Type B pancreatic cell (in vitro differentiated cells): ENCODE data around the gene TRPM3. TPM values are rescaled to one million over a fixed set of nuclear protein-coding genes. Genes with fewer than 3 reads are reported as not detected.

Source experiments
- DNase-seq: peaks from one replicate; pipeline ENCODE4 v3.0.0; 2021; ENCODE audit warnings: mixed read lengths; ENCODE audit not compliant: unreplicated experiment; ENCODE audit errors: extremely low spot score
- H3K27ac Mint-ChIP-seq: 2 replicates; pipeline ENCODE4 v1.8.0; 2021; ENCODE audit warnings: mild to moderate bottlenecking, mixed read lengths
- H3K27me3 Mint-ChIP-seq: 2 replicates; pipeline ENCODE4 v1.8.0; 2021; ENCODE audit warnings: mixed read lengths
- H3K36me3 Mint-ChIP-seq: 2 replicates; pipeline ENCODE4 v1.8.0; 2021; ENCODE audit warnings: mixed read lengths
- H3K4me1 Mint-ChIP-seq: one replicate; pipeline ENCODE4 v1.8.0; 2021; ENCODE audit warnings: mixed read lengths; ENCODE audit not compliant: unreplicated experiment
- H3K4me3 Mint-ChIP-seq: 2 replicates; pipeline ENCODE4 v1.8.0; 2021; ENCODE audit warnings: mild to moderate bottlenecking, mixed read lengths
- H3K9me3 Mint-ChIP-seq: 2 replicates; pipeline ENCODE4 v1.8.0; 2021; ENCODE audit warnings: mixed read lengths
- total RNA-seq: library from RNA; stranded (reverse); gene quantifications from 2 replicates; pipeline ENCODE4 v1.2.1, GENCODE V29; 2021; ENCODE audit warnings: low replicate concordance
- TF ChIP-seq, protein P1 (sequence below): fragments of 200-600 bp; sonication (generic); conservative IDR thresholded peaks from 2 replicates; pipeline ENCODE4 v1.5.0; 2021; ENCODE audit warnings: antibody characterized with exemption, mild to moderate bottlenecking

TRPM3 gene
- total RNA-seq, 1 donor from 2014 or later = 17.0 TPM

GRCh38 chr9:70551396-70551795, 570.0 kb downstream of the TRPM3 start:
- no peaks in the 10 kb centered on the region for H3K9me3 Mint-ChIP-seq
- no peak overlapping the region for H3K27ac Mint-ChIP-seq
- H3K4me1 Mint-ChIP-seq = peaks cover 15% of the 10 kb centered on the region
- H3K27me3 Mint-ChIP-seq = no peaks in the 10 kb centered on the region
- TF ChIP-seq, protein P1, sequence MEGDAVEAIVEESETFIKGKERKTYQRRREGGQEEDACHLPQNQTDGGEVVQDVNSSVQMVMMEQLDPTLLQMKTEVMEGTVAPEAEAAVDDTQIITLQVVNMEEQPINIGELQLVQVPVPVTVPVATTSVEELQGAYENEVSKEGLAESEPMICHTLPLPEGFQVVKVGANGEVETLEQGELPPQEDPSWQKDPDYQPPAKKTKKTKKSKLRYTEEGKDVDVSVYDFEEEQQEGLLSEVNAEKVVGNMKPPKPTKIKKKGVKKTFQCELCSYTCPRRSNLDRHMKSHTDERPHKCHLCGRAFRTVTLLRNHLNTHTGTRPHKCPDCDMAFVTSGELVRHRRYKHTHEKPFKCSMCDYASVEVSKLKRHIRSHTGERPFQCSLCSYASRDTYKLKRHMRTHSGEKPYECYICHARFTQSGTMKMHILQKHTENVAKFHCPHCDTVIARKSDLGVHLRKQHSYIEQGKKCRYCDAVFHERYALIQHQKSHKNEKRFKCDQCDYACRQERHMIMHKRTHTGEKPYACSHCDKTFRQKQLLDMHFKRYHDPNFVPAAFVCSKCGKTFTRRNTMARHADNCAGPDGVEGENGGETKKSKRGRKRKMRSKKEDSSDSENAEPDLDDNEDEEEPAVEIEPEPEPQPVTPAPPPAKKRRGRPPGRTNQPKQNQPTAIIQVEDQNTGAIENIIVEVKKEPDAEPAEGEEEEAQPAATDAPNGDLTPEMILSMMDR = no peak
- no peak for DNase-seq
- H3K4me3 Mint-ChIP-seq = no peak overlapping the region
- no peaks in the 10 kb centered on the region for H3K36me3 Mint-ChIP-seq

GRCh38 chr9:70549926-70550325, 571.5 kb downstream of the TRPM3 start:
- TF ChIP-seq, protein P1 = no peak

DNA sequence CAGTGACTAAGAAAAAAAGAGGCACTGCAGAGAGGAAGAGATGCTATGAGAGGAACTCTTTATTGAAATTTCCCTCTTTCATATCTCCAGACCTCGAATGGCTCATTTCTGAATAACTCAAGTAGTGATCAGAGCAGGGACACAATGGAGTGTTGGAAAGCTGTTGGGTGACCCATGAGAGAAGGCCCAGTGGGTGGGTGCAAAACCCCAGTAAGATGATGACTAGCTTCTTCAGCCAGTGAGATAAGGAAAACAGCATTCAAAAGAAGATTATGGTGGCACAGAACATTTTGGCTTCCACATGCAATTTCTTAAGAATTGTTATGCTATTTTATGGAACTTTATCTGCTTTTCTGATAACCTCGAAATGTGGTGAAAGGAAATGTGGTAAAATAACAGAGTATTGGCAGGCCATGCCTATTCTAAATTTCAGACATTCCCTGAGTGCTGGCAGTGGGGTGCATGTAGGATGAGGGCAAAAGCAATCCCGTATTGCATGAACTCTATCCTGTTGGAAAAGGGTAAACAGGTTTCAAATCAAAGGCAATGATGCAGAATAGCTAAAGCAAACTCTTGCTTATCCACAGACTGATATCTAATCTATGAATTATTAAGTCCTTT, 579.0 kb downstream of the TRPM3 start:
- no peak overlapping the region for H3K27ac Mint-ChIP-seq
- H3K4me1 Mint-ChIP-seq = peaks cover 7% of the 10 kb centered on the region
- H3K4me3 Mint-ChIP-seq = no peak overlapping the region
- H3K36me3 Mint-ChIP-seq = no peaks in the 10 kb centered on the region
- TF ChIP-seq, protein P1 = no peak
- no peaks in the 10 kb centered on the region for H3K9me3 Mint-ChIP-seq
- no peaks in the 10 kb centered on the region for H3K27me3 Mint-ChIP-seq
- DNase-seq = no peak

More at GRCh38 chr9:70549926-70550325, 571.5 kb downstream of the TRPM3 start:
- Mint-ChIP-seq H3K27me3 (no peaks in the 10 kb centered on the region), H3K4me3 (no peak overlapping the region), H3K4me1 (peaks cover 10% of the 10 kb centered on the region), H3K27ac (no peak overlapping the region), H3K36me3 (no peaks in the 10 kb centered on the region), H3K9me3 (no peaks in the 10 kb centered on the region)
- DNase-seq = no peak

- Mint-ChIP-seq H3K9me3 (no peaks in the 10 kb centered on the region), H3K36me3 (no peaks in the 10 kb centered on the region), H3K27ac (no peak overlapping the region), H3K27me3 (no peaks in the 10 kb centered on the region), H3K4me1 (peaks cover 7% of the 10 kb centered on the region), H3K4me3 (no peak overlapping the region)
- no peak for DNase-seq
- TF ChIP-seq, protein P1 = no peak
Observed at GRCh38 chr9:70540016-70540415, 581.4 kb downstream of the TRPM3 start.

- TF ChIP-seq, protein P1 = no peak
- no peak overlapping the region for H3K4me3 Mint-ChIP-seq
- DNase-seq = no peak
- H3K36me3 Mint-ChIP-seq = no peaks in the 10 kb centered on the region
- no peaks in the 10 kb centered on the region for H3K9me3 Mint-ChIP-seq
- peaks cover 7% of the 10 kb centered on the region for H3K4me1 Mint-ChIP-seq
- H3K27me3 Mint-ChIP-seq = no peaks in the 10 kb centered on the region
- H3K27ac Mint-ChIP-seq = peak overlapping the region; percentile 1
Observed at GRCh38 chr9:70539526-70539925, 581.9 kb downstream of the TRPM3 start.

GRCh38 chr9:70539001-70539400, 582.4 kb downstream of the TRPM3 start:
- Mint-ChIP-seq H3K27ac (peak overlapping the region; percentile 1), H3K27me3 (no peaks in the 10 kb centered on the region), H3K9me3 (no peaks in the 10 kb centered on the region), H3K4me1 (peaks cover 7% of the 10 kb centered on the region), H3K36me3 (no peaks in the 10 kb centered on the region), H3K4me3 (no peak overlapping the region)
- no peak for DNase-seq
- TF ChIP-seq, protein P1 = no peak
